Endothelial cell of umbilical vein (primary cell): Measurements from ENCODE around the gene ADAM33. TPM values are rescaled to one million over a fixed set of nuclear protein-coding genes. Genes with fewer than 3 reads are reported as not detected.

Source experiments
- BruUV-seq: library from RNA; stranded (reverse); fragments of 400-500 nt; replicated peaks from 2 replicates; lab custom pipeline; 2021; lab: Mats Ljungman, UMichigan
- CTCF ChIA-PET: fragments of 300-600, 350-600 bp; sonication (Branson Sonifier 250); formaldehyde crosslinking; loops from one replicate; lab custom pipeline; 2021; ENCODE audit warnings: antibody characterized with exemption, inconsistent platforms; lab: Charles Lee
- POLR2A ChIA-PET: fragments of 300-600, 350-600 bp; sonication (Branson Sonifier 250); formaldehyde crosslinking; loops from one replicate; lab custom pipeline; 2021; ENCODE audit warnings: antibody characterized with exemption, inconsistent platforms; lab: Charles Lee
- DNase-seq: peaks from one replicate; pipeline ENCODE4 v3.0.0-alpha.2; 2011; ENCODE audit warnings: low read depth, low spot score
- FAIRE-seq: peaks from 2 replicates; lab custom pipeline; 2011; peaks lifted over from hg19 to GRCh38; lab: Jason Lieb, UNC
- H2AFZ ChIP-seq: 2 replicates; pipeline ENCODE4 v1.6.0; 2012; ENCODE audit warnings: low read depth, low read length, control low read depth, inconsistent platforms
- H3K27ac ChIP-seq: 2 replicates; pipeline ENCODE4 v1.5.1; 2011; ENCODE audit warnings: low read depth, mild to moderate bottlenecking, control low read depth, low read length, moderate library complexity; ENCODE audit not compliant: insufficient read depth
- H3K27me3 ChIP-seq, 2 experiments: 2 replicates each; pipeline versions ENCODE4 v1.6.0 to v1.6.1; 2011; ENCODE audit warnings: low read length in 2 of 2, mixed read lengths in 1 of 2; ENCODE audit not compliant: control insufficient read depth in 2 of 2, insufficient read depth in 2 of 2
- H3K36me3 ChIP-seq, 2 experiments: 2 replicates in 1 of 2; 3 replicates in 1 of 2; pipeline ENCODE4 v1.5.1; 2011; ENCODE audit warnings: low read length in 2 of 2, mild to moderate bottlenecking in 1 of 2, moderate library complexity in 1 of 2; ENCODE audit not compliant: control insufficient read depth in 2 of 2, insufficient read depth in 2 of 2; ENCODE audit errors: extremely low read depth in 1 of 2
- H3K4me1 ChIP-seq: 3 replicates; pipeline ENCODE4 v1.5.1; 2011; ENCODE audit warnings: mild to moderate bottlenecking, low read length; ENCODE audit not compliant: control insufficient read depth, insufficient read depth; ENCODE audit errors: extremely low read depth
- H3K4me2 ChIP-seq: 2 replicates; pipeline ENCODE4 v1.6.1; 2011; ENCODE audit warnings: low read length, control low read depth, mixed read lengths; ENCODE audit not compliant: insufficient read depth
- H3K4me3 ChIP-seq, 3 experiments: fragments of 200-600 bp in 1 of 3; sonication (generic), shearing (Covaris generic) in 1 of 3; replicated peaks in 1 of 3; 2 replicates each; pipeline ENCODE4 v1.5.1; 2011 to 2016; ENCODE audit warnings: control low read depth in 3 of 3, low read length in 3 of 3, mild to moderate bottlenecking in 2 of 3, inconsistent platforms in 1 of 3, low read depth in 1 of 3, moderate library complexity in 1 of 3; ENCODE audit not compliant: insufficient read depth in 1 of 3
- H3K79me2 ChIP-seq: 2 replicates; pipeline ENCODE4 v1.6.0; 2012; ENCODE audit warnings: low read length, inconsistent platforms; ENCODE audit not compliant: control insufficient read depth, insufficient read depth
- H3K9ac ChIP-seq: replicated peaks from 2 replicates; pipeline ENCODE3; 2011; ENCODE audit warnings: low read length, control low read depth; ENCODE audit not compliant: insufficient read depth; ENCODE audit errors: extremely low read depth
- H3K9me1 ChIP-seq: replicated peaks from 3 replicates; pipeline ENCODE4 v1.6.0; 2011; ENCODE audit warnings: mild to moderate bottlenecking, low read length; ENCODE audit not compliant: control insufficient read depth, insufficient read depth; ENCODE audit errors: extremely low read depth
- H3K9me3 ChIP-seq: replicated peaks from 2 replicates; pipeline ENCODE4 v1.5.1; 2012; ENCODE audit warnings: low read length, inconsistent platforms; ENCODE audit not compliant: control insufficient read depth, insufficient read depth
- H4K20me1 ChIP-seq: replicated peaks from 2 replicates; pipeline ENCODE3; 2011; ENCODE audit warnings: mild to moderate bottlenecking, low read length; ENCODE audit not compliant: control insufficient read depth, insufficient read depth; ENCODE audit errors: extremely low read depth
- EZH2 ChIP-seq: IDR thresholded peaks from 2 replicates; pipeline ENCODE4 v1.6.1; 2012; ENCODE audit warnings: borderline replicate concordance, low read depth, mild to moderate bottlenecking, moderate library complexity, low read length, inconsistent platforms; ENCODE audit not compliant: severe bottlenecking
- FOS ChIP-seq: IDR thresholded peaks from 2 replicates; pipeline ENCODE4 v1.6.1; 2011; ENCODE audit warnings: mild to moderate bottlenecking, low read length, moderate library complexity, borderline replicate concordance; ENCODE audit not compliant: insufficient read depth
- GATA2 ChIP-seq: IDR thresholded peaks from 2 replicates; pipeline ENCODE4 v1.7.0; 2011; ENCODE audit warnings: low read depth, mild to moderate bottlenecking, moderate library complexity, mixed read lengths, low read length; ENCODE audit not compliant: insufficient read length, insufficient read depth
- JUN ChIP-seq: IDR thresholded peaks from 2 replicates; pipeline ENCODE4 v1.6.1; 2011; ENCODE audit warnings: borderline replicate concordance, low read depth; ENCODE audit not compliant: insufficient read length, insufficient read depth
- MYC ChIP-seq: IDR thresholded peaks from one replicate; pipeline ENCODE4 v1.6.1; 2011; ENCODE audit warnings: mild to moderate bottlenecking, low read depth, low read length
- POLR2A ChIP-seq: IDR thresholded peaks from 2 replicates; pipeline ENCODE4 v1.6.1; 2012; ENCODE audit warnings: low read depth, mild to moderate bottlenecking, control low read depth, low read length
- POLR2AphosphoS5 ChIP-seq: IDR thresholded peaks from 2 replicates; pipeline ENCODE4 v1.6.1; 2012; ENCODE audit warnings: low read depth, mild to moderate bottlenecking, control low read depth, low read length, moderate library complexity; ENCODE audit not compliant: insufficient read depth
- dilution Hi-C: fragments of 300-500 bp; cut with MboI; formaldehyde crosslinking; loops from one replicate; pipeline ENCODE4 v1.15.0; 2019; ENCODE audit warnings: low sequenced_read_pairs; ENCODE audit not compliant: extremely low pct_ligation_motif_present
- intact Hi-C: fragments of 100-400 bp; cut with micrococcal nuclease; formaldehyde crosslinking; loops from one replicate; pipeline ENCODE4 v1.10.0; 2022
- polyA plus RNA-seq, 4 experiments: library from polyadenylated mRNA; depleted of rRNA in 3 of 4; stranded (reverse) in 3 of 4; unstranded in 1 of 4; fragments of >200 nt; gene quantifications; 2 replicates each; pipeline versions ENCODE4 v1.2.1 to v1.2.3, GENCODE V29; 2011 to 2012; ENCODE audit warnings: missing spikeins in 1 of 4
- total RNA-seq: library from RNA; stranded (reverse); gene quantifications from 2 replicates; pipeline ENCODE4 v1.2.3, GENCODE V29; 2021
- TF ChIP-seq, protein P1 (sequence below), 2 donors: IDR thresholded peaks; 1 replicate in 1 of 2; 2 replicates in 1 of 2; pipeline ENCODE4 v1.5.1; 2011; ENCODE audit warnings: low read length in 2 of 2, mild to moderate bottlenecking in 2 of 2, moderate library complexity in 2 of 2, control low read depth in 1 of 2, inconsistent platforms in 1 of 2, low read depth in 1 of 2; ENCODE audit not compliant: insufficient read depth in 1 of 2; ENCODE audit errors: extremely low read depth in 1 of 2
- TF ChIP-seq, protein P2 (sequence below): IDR thresholded peaks from 2 replicates; pipeline ENCODE4 v1.6.1; 2011; ENCODE audit not compliant: insufficient read depth, insufficient read length

Gene ADAM33
- total and polyA plus RNA-seq, 2 donors (not counting 3 experiments of a cell fraction or from before 2014, with no cell fraction given), result 0.06 to 0.18 TPM

DNA sequence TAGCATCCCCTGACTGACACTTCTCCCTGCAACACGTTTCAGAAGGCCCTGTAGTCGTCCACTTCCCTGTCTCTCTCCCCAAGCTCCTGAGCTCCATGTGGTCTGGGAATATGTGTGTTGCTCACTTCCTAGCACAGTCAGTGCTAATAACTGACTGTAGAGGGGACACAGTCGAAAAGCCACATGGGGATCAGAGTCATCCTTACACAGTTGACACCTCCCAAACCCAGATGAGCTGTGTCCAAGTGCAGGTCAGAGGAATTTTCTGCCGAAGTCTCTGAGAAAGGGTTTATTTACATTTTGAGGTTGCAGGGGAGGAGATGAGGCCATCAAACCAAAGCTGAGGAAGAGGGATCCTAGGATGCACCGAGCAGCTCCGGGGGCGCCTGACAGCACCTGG is 3.5 kb upstream of the ADAM33 start:
- Histone ChIP-seq H3K79me2 (no peaks in the 10 kb centered on the region), H3K9ac (no peak overlapping the region), H3K9me1 (no peaks in the 10 kb centered on the region), H3K27me3 (peaks cover 29 to 39% of the 10 kb centered on the region in 2 experiments), H3K36me3 (no peaks in the 10 kb centered on the region), H3K27ac (no peak overlapping the region), H3K4me3 (no peak overlapping the region), H3K4me1 (no peaks in the 10 kb centered on the region), H4K20me1 (no peaks in the 10 kb centered on the region), H3K4me2 (no peak overlapping the region), H2AFZ (no peak overlapping the region), H3K9me3 (no peaks in the 10 kb centered on the region)
- DNase-seq (no peak), FAIRE-seq (no peak)
- BruUV-seq, result no TSS peak
- POLR2A ChIA-PET, result no interaction called here
- CTCF ChIA-PET, result interaction anchor here (1.0 to 6.1 kb wide), 4 partner anchors 9 to 101 kb away, joined by 4 to 26 read pairs (median 20); partner anchors contain the start of gene CENPB
- TF ChIP-seq EZH2 (no peak), POLR2AphosphoS5 (no peak), FOS (no peak), MYC (no peak), JUN (no peak), POLR2A (no peak), GATA2 (no peak)
- TF ChIP-seq, protein P1, sequence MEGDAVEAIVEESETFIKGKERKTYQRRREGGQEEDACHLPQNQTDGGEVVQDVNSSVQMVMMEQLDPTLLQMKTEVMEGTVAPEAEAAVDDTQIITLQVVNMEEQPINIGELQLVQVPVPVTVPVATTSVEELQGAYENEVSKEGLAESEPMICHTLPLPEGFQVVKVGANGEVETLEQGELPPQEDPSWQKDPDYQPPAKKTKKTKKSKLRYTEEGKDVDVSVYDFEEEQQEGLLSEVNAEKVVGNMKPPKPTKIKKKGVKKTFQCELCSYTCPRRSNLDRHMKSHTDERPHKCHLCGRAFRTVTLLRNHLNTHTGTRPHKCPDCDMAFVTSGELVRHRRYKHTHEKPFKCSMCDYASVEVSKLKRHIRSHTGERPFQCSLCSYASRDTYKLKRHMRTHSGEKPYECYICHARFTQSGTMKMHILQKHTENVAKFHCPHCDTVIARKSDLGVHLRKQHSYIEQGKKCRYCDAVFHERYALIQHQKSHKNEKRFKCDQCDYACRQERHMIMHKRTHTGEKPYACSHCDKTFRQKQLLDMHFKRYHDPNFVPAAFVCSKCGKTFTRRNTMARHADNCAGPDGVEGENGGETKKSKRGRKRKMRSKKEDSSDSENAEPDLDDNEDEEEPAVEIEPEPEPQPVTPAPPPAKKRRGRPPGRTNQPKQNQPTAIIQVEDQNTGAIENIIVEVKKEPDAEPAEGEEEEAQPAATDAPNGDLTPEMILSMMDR (IDR thresholded peaks at IDR 0.05; ENCODE audit: extremely low read depth in 1 of 2, insufficient read depth in 1 of 2, low read depth in 1 of 2, low read length in 2 of 2), result no peak
- TF ChIP-seq, protein P2, sequence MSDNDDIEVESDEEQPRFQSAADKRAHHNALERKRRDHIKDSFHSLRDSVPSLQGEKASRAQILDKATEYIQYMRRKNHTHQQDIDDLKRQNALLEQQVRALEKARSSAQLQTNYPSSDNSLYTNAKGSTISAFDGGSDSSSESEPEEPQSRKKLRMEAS, result no peak
- dilution Hi-C loops (no loop called here), intact Hi-C loops (no loop called here)
